HG02885 (cell line): Measurements from ENCODE around the gene HSF2BP.
"Not testable (repeated sequence)": the region's sequence is repeated elsewhere in the genome, so short reads cannot be mapped to it uniquely, and the experiment has no call there.

ENCODE experiments used
- ATAC-seq: cut with Tn5 transposase; IDR thresholded peaks from one replicate; pipeline ENCODE4 v1.9.1; 2021; ENCODE audit warnings: mild to moderate bottlenecking; ENCODE audit not compliant: unreplicated experiment, poor library complexity

Gene HSF2BP

DNA sequence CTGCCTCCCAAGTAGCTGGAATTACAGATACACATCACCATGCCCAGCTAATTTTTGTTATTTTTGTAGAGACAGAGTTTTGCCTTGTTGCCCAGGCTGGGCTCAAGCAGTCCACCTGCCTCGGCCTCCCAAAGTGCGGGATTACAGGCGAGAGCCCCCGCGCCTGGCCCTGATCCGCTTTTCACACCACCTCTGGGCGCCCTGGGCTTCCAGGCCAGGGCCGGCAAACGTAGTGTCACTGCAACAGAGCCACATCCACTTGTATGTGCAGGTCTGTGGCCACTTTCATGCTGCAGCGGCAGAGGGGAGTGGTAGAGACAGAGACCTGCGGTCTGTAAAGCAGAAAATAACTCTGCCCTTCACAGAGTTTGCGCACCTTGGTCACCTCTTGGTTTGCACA lies 29.6 kb upstream of the HSF2BP start:
- no peak for ATAC-seq

DNA sequence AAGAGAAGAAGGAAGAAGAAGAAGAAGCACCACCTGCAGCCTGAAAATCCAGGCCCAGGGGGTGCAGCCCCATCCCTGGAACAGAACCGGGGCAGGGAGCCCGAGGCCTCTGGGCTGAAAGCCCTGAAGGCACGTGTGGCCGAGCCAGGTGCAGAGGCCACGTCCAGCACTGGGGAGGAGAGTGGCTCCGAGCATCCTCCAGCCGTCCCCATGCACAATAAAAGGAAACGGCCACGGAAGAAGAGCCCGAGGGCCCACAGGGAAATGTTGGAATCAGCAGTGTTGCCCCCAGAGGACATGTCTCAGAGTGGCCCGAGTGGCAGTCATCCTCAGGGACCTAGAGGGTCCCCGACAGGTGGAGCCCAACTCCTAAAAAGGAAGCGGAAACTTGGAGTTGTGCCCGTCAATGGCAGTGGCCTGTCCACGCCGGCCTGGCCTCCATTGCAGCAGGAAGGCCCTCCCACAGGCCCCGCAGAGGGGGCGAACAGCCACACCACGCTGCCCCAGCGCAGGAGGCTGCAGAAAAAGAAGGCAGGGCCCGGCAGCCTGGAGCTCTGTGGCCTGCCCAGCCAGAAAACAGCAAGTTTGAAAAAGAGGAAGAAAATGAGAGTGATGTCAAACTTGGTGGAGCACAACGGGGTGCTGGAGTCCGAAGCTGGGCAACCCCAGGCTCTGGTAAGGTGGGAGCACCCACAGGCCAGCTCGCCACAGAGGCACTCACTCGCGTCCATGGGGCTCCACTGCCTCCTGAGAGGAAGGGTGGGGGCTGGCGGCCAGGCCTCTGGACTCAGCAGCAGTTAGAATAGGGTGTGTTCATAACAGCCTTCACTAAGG lies 28.5 kb upstream of the HSF2BP start:
- ATAC-seq = no peak

DNA sequence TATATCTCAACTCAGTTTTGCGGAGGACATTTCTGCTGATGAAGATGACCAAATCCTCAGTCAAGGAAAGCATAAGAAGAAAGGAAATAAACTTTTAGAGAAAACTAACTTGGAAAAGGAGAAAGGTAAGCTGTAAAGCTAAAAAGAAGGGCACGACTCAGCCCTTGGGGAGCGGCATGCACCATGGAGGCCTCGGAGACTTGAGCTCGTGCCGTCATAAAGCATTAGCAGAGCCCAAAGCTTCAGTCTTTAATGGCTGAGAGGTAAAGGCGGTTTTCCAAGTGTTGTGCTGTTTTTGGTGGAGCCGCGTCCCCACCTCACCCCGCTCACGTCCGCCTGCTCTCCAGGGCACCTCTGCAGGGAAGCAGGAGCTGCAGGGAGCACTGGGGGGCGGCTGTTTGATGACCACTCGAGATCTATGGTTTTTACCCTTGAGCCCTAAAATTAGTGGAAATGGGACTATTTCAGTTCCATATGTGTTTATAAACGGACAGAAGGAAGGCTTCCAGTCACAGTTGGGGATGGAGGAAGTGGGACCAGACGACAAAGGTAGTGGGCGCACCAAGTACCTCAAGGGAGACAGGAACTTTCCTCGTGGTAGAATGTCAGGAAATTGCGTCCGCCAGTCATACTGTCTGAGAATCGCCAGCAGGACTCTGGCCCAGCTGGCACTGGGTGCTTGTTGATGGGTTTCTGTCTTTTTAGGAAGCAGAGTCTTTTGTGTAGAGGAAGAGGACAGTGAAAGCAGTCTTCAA lies 27.7 kb upstream of the HSF2BP start:
- no peak for ATAC-seq

- ATAC-seq = no peak
These were observed 25.1 kb upstream of the HSF2BP start for GRCh38 chr21:43684424-43684823.

DNA sequence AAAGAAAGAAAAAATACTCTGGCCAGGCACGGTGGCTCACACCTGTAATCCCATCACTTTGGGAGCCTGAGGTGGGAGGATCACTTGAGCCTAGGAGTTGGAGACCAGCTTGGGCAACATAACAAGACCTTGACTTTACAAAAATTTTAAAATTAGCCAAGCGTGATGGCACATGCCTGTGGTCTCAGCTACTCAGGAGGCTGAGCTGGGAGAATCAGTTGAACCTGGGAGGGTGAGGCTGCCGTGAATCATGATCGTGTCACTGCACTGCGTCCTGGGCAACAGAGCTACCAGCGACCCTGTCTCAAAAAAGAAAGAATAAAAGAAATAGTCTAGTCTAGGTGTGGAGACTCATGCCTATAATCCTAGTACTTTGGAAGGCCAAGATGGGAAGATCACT lies 22.4 kb upstream of the HSF2BP start:
- ATAC-seq = no peak

DNA sequence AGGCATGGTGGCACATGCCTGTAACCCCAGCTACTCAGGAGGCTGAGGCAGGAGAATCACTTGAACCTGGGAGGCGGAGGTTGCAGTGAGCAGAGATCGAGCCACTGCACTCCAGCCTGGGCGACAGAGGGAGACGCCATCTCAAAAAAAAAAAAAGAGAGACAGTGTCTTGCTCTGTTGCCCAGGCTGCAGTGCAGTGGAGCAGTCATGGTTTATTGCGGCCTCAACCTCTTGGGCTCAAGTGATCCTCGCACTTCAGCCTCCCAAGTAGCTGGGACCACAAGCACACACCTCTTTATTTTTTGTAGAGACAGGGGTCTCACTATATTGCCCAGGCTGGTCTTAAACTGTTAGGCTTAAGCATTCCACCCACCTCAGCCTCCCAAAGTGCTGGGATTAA lies 21.1 kb upstream of the HSF2BP start:
- ATAC-seq = not testable (repeated sequence)

- no peak for ATAC-seq
These were observed 20.7 kb upstream of the HSF2BP start for GRCh38 chr21:43679951-43680350.

GRCh38 chr21:43676391-43676790 lies 17.1 kb upstream of the HSF2BP start:
- ATAC-seq = no peak

DNA sequence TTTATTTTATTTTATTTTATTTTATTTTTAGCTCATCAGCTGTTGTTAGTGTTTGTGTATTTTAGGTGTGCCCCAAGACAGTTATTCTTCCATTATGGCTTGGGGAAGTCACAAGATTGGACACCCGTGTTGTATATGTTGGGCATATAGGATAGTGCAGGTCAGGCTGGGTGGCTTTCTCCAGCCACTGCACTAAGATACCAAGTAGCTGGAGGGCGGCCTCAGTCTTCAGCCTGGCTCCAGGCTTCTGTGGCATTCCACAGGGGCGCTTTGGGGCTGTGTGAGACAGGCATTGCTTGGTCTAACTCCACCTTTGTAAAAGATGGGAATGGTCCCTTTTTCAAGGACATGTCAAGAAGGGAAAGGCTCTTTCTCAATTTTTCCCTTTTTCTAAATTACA lies 16.6 kb upstream of the HSF2BP start:
- no peak for ATAC-seq

DNA sequence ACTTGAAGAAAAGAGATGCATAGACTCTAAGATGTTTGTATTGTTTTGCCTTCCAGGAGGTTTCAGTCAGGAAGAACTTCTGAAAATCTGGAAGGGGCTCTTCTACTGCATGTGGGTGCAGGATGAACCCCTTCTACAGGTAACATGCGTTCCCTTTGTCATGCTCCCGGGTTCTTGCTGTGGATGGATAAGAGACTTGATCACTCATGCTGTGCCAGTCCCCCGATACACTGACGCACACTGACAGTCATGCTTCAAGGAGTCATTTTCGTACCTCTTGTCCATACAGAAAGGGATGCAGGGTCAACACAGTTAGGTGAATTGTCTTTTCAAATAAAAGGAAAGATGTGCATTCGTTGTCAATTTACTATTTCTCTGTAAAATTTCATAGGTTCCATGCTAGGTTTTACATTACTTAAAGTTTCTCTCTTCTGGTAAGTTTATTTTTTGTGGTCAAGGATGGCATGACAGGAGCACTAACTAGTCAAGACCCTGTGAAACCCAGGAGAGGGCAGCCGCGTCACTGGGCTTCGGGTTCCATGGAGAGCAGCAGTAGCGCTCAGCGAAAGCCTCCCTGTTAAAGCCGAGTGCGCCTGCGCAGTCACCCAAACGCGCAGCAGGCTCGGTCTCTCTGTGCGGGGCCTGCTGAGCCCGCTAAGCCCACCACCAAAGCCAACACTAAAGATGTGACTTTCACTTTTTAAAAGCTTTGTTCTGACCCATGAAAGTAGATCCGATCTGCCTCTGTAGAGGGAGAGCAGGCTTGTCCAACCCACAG lies 10.7 kb upstream of the HSF2BP start:
- no peak for ATAC-seq

DNA sequence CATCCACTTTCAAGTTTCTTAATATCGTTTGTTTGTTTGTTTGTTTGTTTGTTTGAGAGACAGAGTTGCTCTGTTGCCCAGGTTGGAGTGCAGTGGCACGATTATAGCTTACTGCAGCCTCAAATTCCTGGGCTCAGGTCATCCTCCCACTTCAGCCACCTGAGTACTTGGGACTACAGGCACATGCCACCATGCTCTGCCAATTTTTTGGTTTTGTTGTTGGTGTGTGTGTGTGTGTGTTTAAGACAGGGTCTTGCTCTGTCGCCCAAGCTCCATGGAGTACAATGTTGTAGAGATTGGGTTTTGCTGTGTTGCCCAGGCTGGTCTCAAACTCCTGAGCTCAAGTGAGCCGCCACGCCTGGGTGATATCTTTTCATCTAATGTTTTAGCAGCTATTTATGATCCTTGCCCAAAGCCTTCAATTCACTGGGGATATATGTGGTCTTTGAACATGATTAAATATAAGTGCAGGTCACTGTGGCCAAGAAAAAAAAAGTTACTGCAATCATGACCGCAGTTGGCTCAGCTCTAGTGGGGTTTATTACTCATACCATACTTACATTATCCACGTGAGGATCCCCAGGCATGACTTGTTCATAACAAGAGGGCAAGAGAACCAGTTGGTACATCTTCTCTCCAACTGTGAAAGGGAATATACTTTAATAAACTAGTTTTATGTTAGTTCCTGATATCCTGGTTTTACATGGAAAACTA lies 8.1 kb upstream of the HSF2BP start:
- ATAC-seq = no peak

- no peak for ATAC-seq
These were observed 6.6 kb upstream of the HSF2BP start for GRCh38 chr21:43665879-43666278.

GRCh38 chr21:43664358-43664757 lies 5.1 kb upstream of the HSF2BP start:
- ATAC-seq = no peak

DNA sequence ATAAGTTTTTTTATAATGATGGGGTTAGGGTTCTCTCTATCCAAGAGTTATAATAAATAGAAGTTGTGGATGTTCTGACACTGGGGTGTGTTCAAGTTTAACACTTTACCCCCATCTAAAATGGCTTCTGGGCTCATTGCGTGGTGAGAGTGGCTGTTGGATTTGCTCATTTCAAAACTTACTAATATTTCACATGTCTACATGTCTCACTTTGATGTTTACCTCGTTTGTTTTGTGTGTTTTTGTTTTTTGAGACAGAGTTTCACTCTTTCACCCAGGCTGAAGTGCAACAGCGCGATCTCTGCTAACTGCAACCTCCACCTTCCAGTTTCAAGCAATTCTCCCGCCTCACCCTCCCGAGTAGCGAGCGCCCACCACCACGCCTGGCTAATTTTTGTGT lies 3.7 kb upstream of the HSF2BP start:
- no peak for ATAC-seq

- no peak for ATAC-seq
These were observed 3.0 kb upstream of the HSF2BP start for GRCh38 chr21:43662286-43662685.

- ATAC-seq = no peak
These were observed 536 bp downstream of the HSF2BP start for GRCh38 chr21:43658769-43659135.

DNA sequence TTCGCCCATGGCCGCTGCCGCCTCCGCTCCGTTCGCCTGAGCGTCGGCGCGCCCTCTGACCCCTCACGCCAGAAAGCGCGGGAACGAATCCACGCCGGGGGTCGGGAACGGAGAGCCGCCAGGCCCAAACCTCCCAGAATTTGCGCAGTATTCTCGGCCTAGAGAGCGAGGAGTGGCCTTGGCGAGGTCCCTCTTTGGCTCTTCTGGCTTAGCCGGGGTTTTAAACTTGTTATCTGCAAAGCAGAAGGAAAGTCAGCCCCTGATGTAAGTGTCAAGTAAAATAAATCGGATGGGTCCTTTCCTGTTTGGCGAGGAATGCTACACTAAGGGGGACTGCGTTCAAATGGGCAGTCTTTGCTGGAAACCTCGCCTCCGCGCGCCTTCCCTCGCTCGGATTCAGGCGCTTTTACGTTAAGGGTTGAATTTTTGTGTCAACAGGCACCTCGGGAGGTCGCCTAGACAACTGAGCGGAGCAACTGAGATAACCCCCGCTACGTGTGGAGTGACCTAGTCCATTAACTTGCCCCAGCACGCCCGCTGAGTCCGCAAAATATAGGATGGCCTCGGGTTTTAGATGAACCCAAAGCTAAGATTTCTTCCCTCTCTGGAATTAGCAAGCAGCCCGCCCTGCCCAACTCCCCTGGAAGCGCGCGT lies 1.1 kb downstream of the HSF2BP start:
- no peak for ATAC-seq

DNA sequence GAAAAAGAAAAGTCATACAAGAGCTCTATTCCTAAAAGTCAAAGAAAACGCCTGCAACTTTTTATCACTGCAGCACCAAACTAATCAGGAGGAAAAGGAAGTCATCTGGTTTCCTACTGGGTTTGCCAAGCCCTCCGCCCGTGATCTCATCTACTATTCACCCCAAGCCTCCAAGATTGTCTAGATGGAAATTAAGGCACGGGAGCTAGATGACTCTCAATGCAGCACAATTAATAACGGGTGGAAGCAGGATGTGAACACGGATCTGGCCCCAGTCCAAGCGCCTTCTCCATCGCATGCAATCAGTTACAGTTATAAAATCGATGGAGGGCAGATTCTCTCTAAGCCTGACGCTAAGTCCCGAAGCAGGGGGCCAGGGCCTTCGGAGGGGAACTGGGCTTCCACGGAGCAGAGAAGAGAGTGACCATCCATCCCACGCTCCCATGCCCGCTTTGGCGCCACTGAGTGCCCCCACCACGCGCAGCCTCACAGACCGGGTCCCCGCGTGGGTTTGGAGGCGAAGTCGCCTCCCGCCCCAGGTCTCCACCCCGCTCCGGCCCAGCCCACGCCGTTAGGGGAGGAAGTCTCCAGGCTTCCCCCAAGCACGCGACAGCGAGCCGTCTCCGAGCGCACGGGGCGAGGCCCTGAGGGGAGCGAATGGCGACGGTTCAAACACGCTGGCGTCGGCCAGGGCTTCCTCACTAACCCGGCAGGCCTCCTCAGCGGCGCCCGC lies 1.8 kb downstream of the HSF2BP start:
- ATAC-seq = no peak

GRCh38 chr21:43654806-43655489 lies 4.3 kb downstream of the HSF2BP start:
- ATAC-seq = no peak
